ENCODE measurements around the gene CD7. TPM values are rescaled to one million over a fixed set of nuclear protein-coding genes. Genes with fewer than 3 reads are reported as not detected.

The CD7 gene
- total RNA-seq, 2 donors from 2014 or later, result 0.55 to 0.80 TPM

- no peak for TF ChIP-seq CTCF (conservative IDR thresholded peaks at IDR 0.05)
- Mint-ChIP-seq H3K27me3 (ENCODE audit: insufficient read depth) (no peaks in the 10 kb centered on the region), H3K36me3 (ENCODE audit: low read depth) (no peaks in the 10 kb centered on the region), H3K4me1 (no peaks in the 10 kb centered on the region), H3K4me3 (no peak overlapping the region), H3K27ac (no peak overlapping the region), H3K9me3 (no peaks in the 10 kb centered on the region)
- H3K36me3 ChIP-seq (ENCODE audit: control insufficient read depth, insufficient read depth, low read length), result no peaks in the 10 kb centered on the region
- no peaks in the 10 kb centered on the region for H3K4me1 ChIP-seq (ENCODE audit: control insufficient read depth, insufficient read depth, low read length)
- H3K27me3 ChIP-seq (ENCODE audit: control insufficient read depth, insufficient read depth, low read length, poor library complexity, severe bottlenecking), result no peaks in the 10 kb centered on the region
- 88 to 89% methylated on average over 20 to 26 of the region's 26 CpGs for WGBS, 2 experiments (ENCODE audit: insufficient coverage in 1 of 2, insufficient read length in 1 of 2)
- no peak overlapping the region for H3K4me3 ChIP-seq (ENCODE audit: low read length)
- H3K9ac ChIP-seq (ENCODE audit: extremely low read depth, low read length, poor library complexity, severe bottlenecking), result no peak overlapping the region
- H3K27ac ChIP-seq (ENCODE audit: low read depth, low read length), result no peak overlapping the region
- DNase-seq, result no peak
- H3K9me3 ChIP-seq (ENCODE audit: control insufficient read depth, low read length), result no peaks in the 10 kb centered on the region
Measured at GRCh38 chr17:82320140-82320840, 2.9 kb upstream of the CD7 start.

GRCh38 chr17:82319619-82320062 lies 2.2 kb upstream of the CD7 start:
- Mint-ChIP-seq H3K4me1 (no peaks in the 10 kb centered on the region), H3K27me3 (ENCODE audit: insufficient read depth) (no peaks in the 10 kb centered on the region), H3K4me3 (no peak overlapping the region), H3K9me3 (no peaks in the 10 kb centered on the region), H3K36me3 (ENCODE audit: low read depth) (no peaks in the 10 kb centered on the region), H3K27ac (no peak overlapping the region)
- no peak overlapping the region for H3K9ac ChIP-seq (ENCODE audit: extremely low read depth, low read length, poor library complexity, severe bottlenecking)
- H3K27ac ChIP-seq (ENCODE audit: low read depth, low read length), result no peak overlapping the region
- TF ChIP-seq CTCF (conservative IDR thresholded peaks at IDR 0.05), result no peak
- no peaks in the 10 kb centered on the region for H3K36me3 ChIP-seq (ENCODE audit: control insufficient read depth, insufficient read depth, low read length)
- WGBS, 2 experiments (ENCODE audit: insufficient coverage in 1 of 2, insufficient read length in 1 of 2), result 96% methylated on average over 30 to 35 of the region's 35 CpGs
- no peak for DNase-seq
- no peak overlapping the region for H3K4me3 ChIP-seq (ENCODE audit: low read length)
- no peaks in the 10 kb centered on the region for H3K9me3 ChIP-seq (ENCODE audit: control insufficient read depth, low read length)
- no peaks in the 10 kb centered on the region for H3K27me3 ChIP-seq (ENCODE audit: control insufficient read depth, insufficient read depth, low read length, poor library complexity, severe bottlenecking)
- no peaks in the 10 kb centered on the region for H3K4me1 ChIP-seq (ENCODE audit: control insufficient read depth, insufficient read depth, low read length)

GRCh38 chr17:82318772-82319606 lies 1.6 kb upstream of the CD7 start:
- DNase-seq, result no peak
- H3K4me1 Mint-ChIP-seq, result no peaks in the 10 kb centered on the region
- H3K9me3 Mint-ChIP-seq, result no peaks in the 10 kb centered on the region
- H3K27me3 ChIP-seq (ENCODE audit: control insufficient read depth, insufficient read depth, low read length, poor library complexity, severe bottlenecking), result no peaks in the 10 kb centered on the region
- no peak overlapping the region for H3K27ac Mint-ChIP-seq
- WGBS, 2 experiments (ENCODE audit: insufficient coverage in 1 of 2, insufficient read length in 1 of 2), result 94 to 95% methylated on average over 72 to 76 of the region's 76 CpGs
- H3K36me3 Mint-ChIP-seq (ENCODE audit: low read depth), result no peaks in the 10 kb centered on the region
- no peaks in the 10 kb centered on the region for H3K4me1 ChIP-seq (ENCODE audit: control insufficient read depth, insufficient read depth, low read length)
- H3K4me3 ChIP-seq (ENCODE audit: low read length), result no peak overlapping the region
- H3K9me3 ChIP-seq (ENCODE audit: control insufficient read depth, low read length), result no peaks in the 10 kb centered on the region
- H3K4me3 Mint-ChIP-seq, result no peak overlapping the region
- H3K27me3 Mint-ChIP-seq (ENCODE audit: insufficient read depth), result no peaks in the 10 kb centered on the region
- no peaks in the 10 kb centered on the region for H3K36me3 ChIP-seq (ENCODE audit: control insufficient read depth, insufficient read depth, low read length)
- H3K9ac ChIP-seq (ENCODE audit: extremely low read depth, low read length, poor library complexity, severe bottlenecking), result no peak overlapping the region
- TF ChIP-seq CTCF (conservative IDR thresholded peaks at IDR 0.05), result no peak
- no peak overlapping the region for H3K27ac ChIP-seq (ENCODE audit: low read depth, low read length)
